ENCODE data around the gene GRIA3.
"Not testable (repeated sequence)": the region's sequence is repeated elsewhere in the genome, so short reads cannot be mapped to it uniquely, and the experiment has no call there.

GRIA3 gene

DNA sequence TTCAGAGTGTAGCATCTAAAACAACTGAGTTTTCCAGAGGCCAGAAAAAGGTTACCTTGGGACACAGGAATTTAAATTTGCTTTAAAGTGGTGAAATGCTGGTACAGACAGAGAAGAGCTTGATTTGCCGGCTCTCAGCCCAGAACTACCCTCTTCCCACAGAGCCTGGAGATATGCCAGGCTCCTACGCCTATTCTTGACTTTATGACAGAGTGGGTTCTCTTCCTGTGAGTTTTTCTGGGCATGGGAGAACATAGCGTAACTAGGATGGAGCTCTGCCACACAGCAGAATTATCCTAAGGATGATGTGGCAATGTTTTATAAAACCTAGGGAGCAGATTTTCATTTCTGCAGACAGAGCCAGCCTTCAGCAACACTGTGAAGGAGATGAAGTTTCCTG, 241.8 kb downstream of the GRIA3 start:
- in situ Hi-C loops (cut with MboI; ENCODE audit: low pct_unique_long_range_greater_than_20kb, low sequenced_read_pairs, unreplicated experiment) = no loop called here

DNA sequence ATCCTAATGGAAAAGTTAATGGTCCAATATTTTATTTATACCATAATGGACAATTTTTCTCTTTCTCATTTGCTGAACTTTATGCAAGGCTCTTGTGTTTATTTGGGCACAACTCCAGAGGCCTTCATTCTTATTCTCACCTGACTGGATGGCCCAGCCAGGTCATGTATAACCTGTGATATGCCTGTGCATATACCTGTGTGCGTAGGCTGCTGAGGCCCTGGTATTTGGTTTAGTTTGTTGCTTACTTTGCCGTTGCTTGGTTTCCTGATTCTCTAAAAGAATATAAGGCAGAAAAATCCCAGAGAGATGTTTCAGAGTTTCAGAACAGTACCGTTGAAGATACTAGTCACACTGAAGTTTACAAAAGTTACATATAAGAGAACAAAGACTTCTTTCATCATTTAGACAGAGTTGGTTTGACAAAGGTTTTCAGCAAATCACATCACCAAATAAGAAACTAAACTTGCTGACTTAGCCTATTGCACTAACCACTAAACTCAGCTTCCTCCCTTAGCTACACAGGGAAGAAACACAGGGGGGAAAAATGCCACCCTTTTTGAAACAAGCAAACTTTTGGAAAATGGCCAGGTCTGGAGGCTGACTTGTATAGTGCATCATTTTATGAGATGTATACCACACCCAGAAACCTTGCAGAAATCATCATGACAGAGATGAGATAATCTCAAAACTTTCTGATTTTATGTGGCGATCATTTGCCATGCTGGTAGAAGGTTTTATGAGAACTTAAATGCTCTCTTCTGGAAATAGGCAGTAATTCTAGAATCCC, 248.5 kb downstream of the GRIA3 start:
- in situ Hi-C loops (cut with MboI; ENCODE audit: low pct_unique_long_range_greater_than_20kb, low sequenced_read_pairs, unreplicated experiment) = no loop called here
- DNase-seq (ENCODE audit: low spot score) = no peak
- TF ChIP-seq, protein P1, sequence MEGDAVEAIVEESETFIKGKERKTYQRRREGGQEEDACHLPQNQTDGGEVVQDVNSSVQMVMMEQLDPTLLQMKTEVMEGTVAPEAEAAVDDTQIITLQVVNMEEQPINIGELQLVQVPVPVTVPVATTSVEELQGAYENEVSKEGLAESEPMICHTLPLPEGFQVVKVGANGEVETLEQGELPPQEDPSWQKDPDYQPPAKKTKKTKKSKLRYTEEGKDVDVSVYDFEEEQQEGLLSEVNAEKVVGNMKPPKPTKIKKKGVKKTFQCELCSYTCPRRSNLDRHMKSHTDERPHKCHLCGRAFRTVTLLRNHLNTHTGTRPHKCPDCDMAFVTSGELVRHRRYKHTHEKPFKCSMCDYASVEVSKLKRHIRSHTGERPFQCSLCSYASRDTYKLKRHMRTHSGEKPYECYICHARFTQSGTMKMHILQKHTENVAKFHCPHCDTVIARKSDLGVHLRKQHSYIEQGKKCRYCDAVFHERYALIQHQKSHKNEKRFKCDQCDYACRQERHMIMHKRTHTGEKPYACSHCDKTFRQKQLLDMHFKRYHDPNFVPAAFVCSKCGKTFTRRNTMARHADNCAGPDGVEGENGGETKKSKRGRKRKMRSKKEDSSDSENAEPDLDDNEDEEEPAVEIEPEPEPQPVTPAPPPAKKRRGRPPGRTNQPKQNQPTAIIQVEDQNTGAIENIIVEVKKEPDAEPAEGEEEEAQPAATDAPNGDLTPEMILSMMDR (IDR thresholded peaks at IDR 0.05; ENCODE audit: extremely low read depth, insufficient read depth, missing control alignments) = no peak

More for the DNA sequence above, 241.8 kb downstream of the GRIA3 start:
- TF ChIP-seq, protein P1 (IDR thresholded peaks at IDR 0.05; ENCODE audit: extremely low read depth, insufficient read depth, missing control alignments) = no peak
- no peak for DNase-seq (ENCODE audit: low spot score)

DNA sequence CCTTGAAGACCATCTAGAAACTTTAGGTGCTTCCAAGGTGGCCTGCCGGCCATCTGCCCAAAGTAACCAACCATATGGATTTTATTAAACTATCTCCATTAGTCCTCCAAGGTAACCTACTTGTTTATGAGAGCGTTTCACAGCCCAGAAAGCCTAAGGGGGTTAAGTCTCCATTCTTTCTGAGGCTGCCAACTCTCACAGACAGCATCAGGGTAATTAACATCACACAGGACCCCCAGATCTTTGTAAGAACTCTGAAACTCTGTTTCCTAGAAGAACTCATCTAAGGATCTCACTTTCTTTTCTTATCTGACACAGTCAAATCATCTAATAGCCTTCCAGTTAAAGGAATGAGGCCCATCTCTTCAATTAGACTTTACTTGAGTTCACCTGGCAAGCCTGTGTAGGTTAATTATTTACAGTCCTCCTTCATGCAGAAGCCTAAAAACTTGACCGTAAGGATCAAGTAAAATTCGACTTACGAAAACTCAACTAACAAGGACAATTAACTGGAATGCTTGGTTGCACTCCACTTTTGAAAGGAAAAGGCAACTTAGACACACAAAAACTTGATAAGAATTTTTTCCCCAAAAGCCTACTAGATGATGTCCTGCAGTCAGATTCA, 252.5 kb downstream of the GRIA3 start:
- in situ Hi-C loops (cut with MboI; ENCODE audit: low pct_unique_long_range_greater_than_20kb, low sequenced_read_pairs, unreplicated experiment) = no loop called here
- DNase-seq (ENCODE audit: low spot score) = no peak
- TF ChIP-seq, protein P1 (IDR thresholded peaks at IDR 0.05; ENCODE audit: extremely low read depth, insufficient read depth, missing control alignments) = no peak

- in situ Hi-C loops (cut with MboI; ENCODE audit: low pct_unique_long_range_greater_than_20kb, low sequenced_read_pairs, unreplicated experiment); DNase-seq (ENCODE audit: low spot score): not testable (repeated sequence)
Measured at GRCh38 chrX:123439926-123440325, 255.8 kb downstream of the GRIA3 start.

- DNase-seq (ENCODE audit: low spot score) = no peak
- in situ Hi-C loops (cut with MboI; ENCODE audit: low pct_unique_long_range_greater_than_20kb, low sequenced_read_pairs, unreplicated experiment) = no loop called here
- TF ChIP-seq, protein P1 (IDR thresholded peaks at IDR 0.05; ENCODE audit: extremely low read depth, insufficient read depth, missing control alignments) = no peak
Measured at GRCh38 chrX:123442764-123443163, 258.7 kb downstream of the GRIA3 start.

- no peak for DNase-seq (ENCODE audit: low spot score)
- TF ChIP-seq, protein P1 (IDR thresholded peaks at IDR 0.05; ENCODE audit: extremely low read depth, insufficient read depth, missing control alignments) = no peak
- in situ Hi-C loops (cut with MboI; ENCODE audit: low pct_unique_long_range_greater_than_20kb, low sequenced_read_pairs, unreplicated experiment) = no loop called here
Measured at GRCh38 chrX:123447506-123447905, 263.4 kb downstream of the GRIA3 start.

GRCh38 chrX:123449335-123449734, 265.3 kb downstream of the GRIA3 start:
- TF ChIP-seq, protein P1 (IDR thresholded peaks at IDR 0.05; ENCODE audit: extremely low read depth, insufficient read depth, missing control alignments) = no peak
- no peak for DNase-seq (ENCODE audit: low spot score)
- in situ Hi-C loops (cut with MboI; ENCODE audit: low pct_unique_long_range_greater_than_20kb, low sequenced_read_pairs, unreplicated experiment) = no loop called here

All from GM13977 (cell line).